ENCODE data around the gene NCOA1. TPM values are rescaled to one million over a fixed set of nuclear protein-coding genes. Genes with fewer than 3 reads are reported as not detected.

NCOA1 gene
- polyA plus RNA-seq, 1 of the 3 experiments (the other 2 are of a cell fraction), result 10.7 TPM

- no peaks in the 10 kb centered on the region for H3K9me2 ChIP-seq
- peaks cover 3% of the 10 kb centered on the region for H3F3A ChIP-seq (replicated peaks; ENCODE audit: insufficient read depth)
- no peak overlapping the region for H3K4me2 ChIP-seq
- H3K27me3 ChIP-seq (ENCODE audit: insufficient read depth), result no peaks in the 10 kb centered on the region
- H3K27ac ChIP-seq (ENCODE audit: low read depth in 2 of 2, low read length in 1 of 2), result no peak overlapping the region
- CTCF ChIA-PET, result interaction anchor here (1.2 kb wide), 1 partner anchor 11 kb away, joined by 4 read pairs; no protein-coding TSS in a partner anchor
- peaks cover 0 to 12% of the 10 kb centered on the region in 2 experiments; a peak in 3 of 4 replicates for H3K4me1 ChIP-seq (ENCODE audit: control insufficient read depth in 1 of 2, insufficient read depth in 2 of 2, low read depth in 1 of 2, low read length in 1 of 2)
- peaks cover 6% of the 10 kb centered on the region; the same call in 1 of the 2 replicates for H3K79me2 ChIP-seq (ENCODE audit: insufficient read depth)
- H3K9ac ChIP-seq, result no peak overlapping the region
- H3K9me3 ChIP-seq, result peaks cover 11% of the 10 kb centered on the region; the same call in 1 of the 2 replicates
- peaks cover 0 to 7% of the 10 kb centered on the region in 2 experiments for H3K36me3 ChIP-seq (replicated peaks in 1 of 2; ENCODE audit: control insufficient read depth in 1 of 2, insufficient read depth in 2 of 2, low read length in 1 of 2)
- no peaks in the 10 kb centered on the region for H4K20me1 ChIP-seq (ENCODE audit: insufficient read depth)
- no peak for DNase-seq
- TF ChIP-seq RAD21 (IDR thresholded peaks at IDR 0.05; ENCODE audit: low read length) (peak; percentile 36; the same call in 1 of the 2 replicates), TCF12 (IDR thresholded peaks at IDR 0.05) (no peak), GATA2 (CRISPR knock-in tag; IDR thresholded peaks at IDR 0.05) (no peak)
- TF ChIP-seq, protein P1, sequence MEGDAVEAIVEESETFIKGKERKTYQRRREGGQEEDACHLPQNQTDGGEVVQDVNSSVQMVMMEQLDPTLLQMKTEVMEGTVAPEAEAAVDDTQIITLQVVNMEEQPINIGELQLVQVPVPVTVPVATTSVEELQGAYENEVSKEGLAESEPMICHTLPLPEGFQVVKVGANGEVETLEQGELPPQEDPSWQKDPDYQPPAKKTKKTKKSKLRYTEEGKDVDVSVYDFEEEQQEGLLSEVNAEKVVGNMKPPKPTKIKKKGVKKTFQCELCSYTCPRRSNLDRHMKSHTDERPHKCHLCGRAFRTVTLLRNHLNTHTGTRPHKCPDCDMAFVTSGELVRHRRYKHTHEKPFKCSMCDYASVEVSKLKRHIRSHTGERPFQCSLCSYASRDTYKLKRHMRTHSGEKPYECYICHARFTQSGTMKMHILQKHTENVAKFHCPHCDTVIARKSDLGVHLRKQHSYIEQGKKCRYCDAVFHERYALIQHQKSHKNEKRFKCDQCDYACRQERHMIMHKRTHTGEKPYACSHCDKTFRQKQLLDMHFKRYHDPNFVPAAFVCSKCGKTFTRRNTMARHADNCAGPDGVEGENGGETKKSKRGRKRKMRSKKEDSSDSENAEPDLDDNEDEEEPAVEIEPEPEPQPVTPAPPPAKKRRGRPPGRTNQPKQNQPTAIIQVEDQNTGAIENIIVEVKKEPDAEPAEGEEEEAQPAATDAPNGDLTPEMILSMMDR (IDR thresholded peaks at IDR 0.05), result peak; percentile 46
- POLR2A ChIA-PET, result no interaction called here
- WGBS (ENCODE audit: low lambda C conversion rate), result 91% methylated on average over 4 of the region's 6 CpGs
- no peak overlapping the region for H3K4me3 ChIP-seq (ENCODE audit: low read depth in 2 of 2, low read length in 1 of 2)
- H2AFZ ChIP-seq (ENCODE audit: low read depth), result no peak overlapping the region
These were observed 122.2 kb downstream of the NCOA1 start for GRCh38 chr2:24613154-24613814.

GRCh38 chr2:24616616-24617015 is 125.6 kb downstream of the NCOA1 start:
- 82% methylated on average over 2 of the region's 2 CpGs for WGBS (ENCODE audit: low lambda C conversion rate)
- Histone ChIP-seq H3K36me3 (replicated peaks in 1 of 2; ENCODE audit: control insufficient read depth in 1 of 2, insufficient read depth in 2 of 2, low read length in 1 of 2) (peaks cover 0 to 4% of the 10 kb centered on the region in 2 experiments), H3K4me1 (ENCODE audit: control insufficient read depth in 1 of 2, insufficient read depth in 2 of 2, low read depth in 1 of 2, low read length in 1 of 2) (peaks cover 6 to 19% of the 10 kb centered on the region in 2 experiments; a peak in 3 of 4 replicates), H3F3A (replicated peaks; ENCODE audit: insufficient read depth) (no peaks in the 10 kb centered on the region), H3K9me2 (no peaks in the 10 kb centered on the region), H3K9ac (no peak overlapping the region), H3K9me3 (peaks cover 8% of the 10 kb centered on the region; the same call in 1 of the 2 replicates), H3K27me3 (ENCODE audit: insufficient read depth) (no peaks in the 10 kb centered on the region), H4K20me1 (ENCODE audit: insufficient read depth) (no peaks in the 10 kb centered on the region), H3K4me3 (ENCODE audit: low read depth in 2 of 2, low read length in 1 of 2) (no peak overlapping the region), H2AFZ (ENCODE audit: low read depth) (no peak overlapping the region), H3K27ac (ENCODE audit: low read depth in 2 of 2, low read length in 1 of 2) (no peak overlapping the region; a peak in 1 of 4 replicates), H3K79me2 (ENCODE audit: insufficient read depth) (0 out of 2 replicates have a peak, but pooled peaks cover 3% of the 10 kb centered on the region), H3K4me2 (no peak overlapping the region)
- no peak for DNase-seq
- no peak for TF ChIP-seq ZBTB33 (IDR thresholded peaks at IDR 0.05; ENCODE audit: borderline replicate concordance, low read depth)
- no peak for TF ChIP-seq FOXM1 (IDR thresholded peaks at IDR 0.05; ENCODE audit: low read depth)
- no peak for TF ChIP-seq REST (IDR thresholded peaks at IDR 0.05; ENCODE audit: low read depth, low read length)
- no peak for TF ChIP-seq SMC3 (IDR thresholded peaks at IDR 0.05; ENCODE audit: low read depth, low read length)
- TF ChIP-seq TCF12 (IDR thresholded peaks at IDR 0.05), result no peak
- no peak for TF ChIP-seq USF2 (IDR thresholded peaks at IDR 0.05; ENCODE audit: borderline replicate concordance, low read depth, low read length)
- TF ChIP-seq RFX5 (IDR thresholded peaks at IDR 0.05; ENCODE audit: low read length), result no peak
- ChIA-PET CTCF (no interaction called here), POLR2A (no interaction called here)
